Measurements from ENCODE around the gene LRFN4. TPM values are rescaled to one million over a fixed set of nuclear protein-coding genes. Genes with fewer than 3 reads are reported as not detected.

The LRFN4 gene
- total and polyA plus RNA-seq, 10 donors: 3.3 to 12.0 (median 8.0) TPM

- WGBS, 5 donors: 0 to 1% (median 0%) methylated on average over 25 to 98 of the region's 98 CpGs
- H3K4me1 ChIP-seq: peaks cover 21 to 70% (median 50%) of the 10 kb centered on the region in 6 donors
- H3K27ac ChIP-seq: peak within 1 kb of the TSS; percentile 91 to 100 (median 99)
- peak within 1 kb of the TSS; percentile 70 to 99 (median 93) for H3K4me3 ChIP-seq
- peak; percentile 97 for DNase-seq
- intact Hi-C loops (cut with DNase I; ENCODE audit: low total_unique reads): no loop called here
- peaks cover 0 to 57% (median 29%) of the 10 kb centered on the region in 6 donors for H3K36me3 ChIP-seq
- H3K9me3 ChIP-seq: no peaks in the 10 kb centered on the region
- TF ChIP-seq POLR2A (IDR thresholded peaks at IDR 0.05) (peak; percentile 37 to 93 (median 76)), POLR2AphosphoS5 (IDR thresholded peaks at IDR 0.05) (peak in 2 of 3 donors; percentile 97 to 98)
- TF ChIP-seq, protein P1, sequence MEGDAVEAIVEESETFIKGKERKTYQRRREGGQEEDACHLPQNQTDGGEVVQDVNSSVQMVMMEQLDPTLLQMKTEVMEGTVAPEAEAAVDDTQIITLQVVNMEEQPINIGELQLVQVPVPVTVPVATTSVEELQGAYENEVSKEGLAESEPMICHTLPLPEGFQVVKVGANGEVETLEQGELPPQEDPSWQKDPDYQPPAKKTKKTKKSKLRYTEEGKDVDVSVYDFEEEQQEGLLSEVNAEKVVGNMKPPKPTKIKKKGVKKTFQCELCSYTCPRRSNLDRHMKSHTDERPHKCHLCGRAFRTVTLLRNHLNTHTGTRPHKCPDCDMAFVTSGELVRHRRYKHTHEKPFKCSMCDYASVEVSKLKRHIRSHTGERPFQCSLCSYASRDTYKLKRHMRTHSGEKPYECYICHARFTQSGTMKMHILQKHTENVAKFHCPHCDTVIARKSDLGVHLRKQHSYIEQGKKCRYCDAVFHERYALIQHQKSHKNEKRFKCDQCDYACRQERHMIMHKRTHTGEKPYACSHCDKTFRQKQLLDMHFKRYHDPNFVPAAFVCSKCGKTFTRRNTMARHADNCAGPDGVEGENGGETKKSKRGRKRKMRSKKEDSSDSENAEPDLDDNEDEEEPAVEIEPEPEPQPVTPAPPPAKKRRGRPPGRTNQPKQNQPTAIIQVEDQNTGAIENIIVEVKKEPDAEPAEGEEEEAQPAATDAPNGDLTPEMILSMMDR (IDR thresholded peaks at IDR 0.05 in 8 of 11, conservative IDR thresholded peaks at IDR 0.05 in 3 of 11): peak in 2 of 11 experiments; percentile 9 to 30
- no peaks in the 10 kb centered on the region for H3K27me3 ChIP-seq (replicated peaks in 1 of 7)
Measured at GRCh38 chr11:66842896-66843775, 13.7 kb upstream of the LRFN4 start, which contains the start of gene RCE1. Gene RCE1, plus strand, starts transcription at chr11:66843441. Its CDS starts 15 bp downstream, at chr11:66843456.

- DNase-seq: peak; percentile 23
- Histone ChIP-seq H3K27me3 (replicated peaks in 1 of 7) (no peaks in the 10 kb centered on the region), H3K27ac (peak overlapping the region; percentile 91 to 100 (median 99)), H3K4me1 (peaks cover 21 to 70% (median 50%) of the 10 kb centered on the region in 6 donors), H3K9me3 (no peaks in the 10 kb centered on the region), H3K36me3 (peaks cover 0 to 57% (median 30%) of the 10 kb centered on the region in 6 donors), H3K4me3 (peak overlapping the region; percentile 70 to 99 (median 93))
- WGBS, 5 donors: 19 to 39% (median 21%) methylated on average over 8 to 16 of the region's 16 CpGs
- TF ChIP-seq POLR2A (IDR thresholded peaks at IDR 0.05) (no peak), POLR2AphosphoS5 (IDR thresholded peaks at IDR 0.05) (no peak)
- intact Hi-C loops (cut with DNase I; ENCODE audit: low total_unique reads): no loop called here
Measured at GRCh38 chr11:66843776-66844495, 12.9 kb upstream of the LRFN4 start.

- no peaks in the 10 kb centered on the region for H3K27me3 ChIP-seq (replicated peaks in 1 of 7)
- DNase-seq: peak; percentile 78
- peak overlapping the region in 4 of 8 donors; percentile 84 to 99 (median 94) for H3K4me3 ChIP-seq
- intact Hi-C loops (cut with DNase I; ENCODE audit: low total_unique reads): no loop called here
- H3K9me3 ChIP-seq: no peaks in the 10 kb centered on the region
- H3K27ac ChIP-seq: peak overlapping the region in 1 of 8 donors; percentile 98
- H3K4me1 ChIP-seq: peaks cover 21 to 63% (median 46%) of the 10 kb centered on the region in 6 donors
- TF ChIP-seq POLR2AphosphoS5 (IDR thresholded peaks at IDR 0.05): no peak
- whole genome bisulfite sequencing, 5 donors: 87 to 94% (median 91%) methylated on average over 12 of the region's 12 CpGs
- peaks cover 0 to 55% (median 28%) of the 10 kb centered on the region in 6 donors for H3K36me3 ChIP-seq
Measured at GRCh38 chr11:66844496-66845142, 12.2 kb upstream of the LRFN4 start.

DNA sequence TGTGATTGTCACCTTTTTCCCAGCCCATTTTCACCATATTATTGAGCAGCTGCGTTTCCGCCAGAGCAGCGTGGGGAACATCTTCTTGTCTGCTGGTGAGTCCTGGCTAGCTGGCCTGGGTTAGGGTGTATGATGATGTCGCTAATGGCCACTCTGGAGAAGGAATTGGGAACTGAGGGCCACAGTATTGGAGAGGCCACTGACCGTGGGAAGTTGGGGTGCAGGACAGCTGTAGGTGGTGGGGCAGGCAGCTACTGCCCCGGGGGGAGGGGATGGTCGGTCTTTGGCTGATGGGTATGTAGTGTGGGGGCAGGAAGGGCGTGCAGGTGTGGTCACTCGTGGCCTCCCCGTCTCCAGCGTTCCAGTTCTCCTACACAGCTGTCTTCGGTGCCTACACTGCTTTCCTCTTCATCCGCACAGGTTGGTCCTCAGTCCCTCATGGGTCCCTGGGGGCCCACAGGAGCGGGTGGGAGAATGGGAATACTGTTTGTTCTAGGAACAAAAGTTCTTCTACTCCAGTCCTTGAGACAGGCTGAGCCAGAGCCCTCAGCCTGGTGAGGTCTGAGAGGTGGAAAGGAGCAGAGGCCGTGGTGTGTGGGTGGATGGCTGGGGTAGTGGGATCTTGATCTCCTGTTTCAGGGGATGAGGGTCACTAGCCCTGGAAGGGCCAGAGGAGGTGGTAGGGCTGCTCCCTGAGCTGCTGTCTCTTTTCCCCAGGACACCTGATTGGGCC, 11.6 kb upstream of the LRFN4 start:
- Histone ChIP-seq H3K27ac (no peak overlapping the region), H3K9me3 (no peaks in the 10 kb centered on the region), H3K27me3 (replicated peaks in 1 of 7) (no peaks in the 10 kb centered on the region), H3K4me1 (peaks cover 21 to 56% (median 39%) of the 10 kb centered on the region in 6 donors), H3K4me3 (peak overlapping the region in 1 of 8 donors; percentile 99), H3K36me3 (peaks cover 0 to 49% (median 28%) of the 10 kb centered on the region in 6 donors)
- peak; percentile 58 for DNase-seq
- intact Hi-C loops (cut with DNase I; ENCODE audit: low total_unique reads): no loop called here
- whole genome bisulfite sequencing, 5 donors: 90 to 95% (median 93%) methylated on average over 11 to 15 of the region's 15 CpGs
- no peak for TF ChIP-seq POLR2AphosphoS5 (IDR thresholded peaks at IDR 0.05)
- TF ChIP-seq, protein P1 (IDR thresholded peaks at IDR 0.05 in 8 of 11, conservative IDR thresholded peaks at IDR 0.05 in 3 of 11): no peak
- TF ChIP-seq POLR2A (IDR thresholded peaks at IDR 0.05): no peak

Data from spleen (tissue), 11 donors.